Forelimb muscle (tissue), 1 donor: ENCODE measurements around the gene TP53TG5. TPM values are rescaled to one million over a fixed set of nuclear protein-coding genes. Genes with fewer than 3 reads are reported as not detected.

Experiments used
- DNase-seq: peaks from one replicate; pipeline ENCODE4 v3.0.0-alpha.2; 2013; ENCODE audit warnings: low read depth
- polyA plus RNA-seq: library from polyadenylated mRNA; unstranded; fragments of 120-200 nt; gene quantifications from one replicate; pipeline ENCODE4 v1.2.1, GENCODE V29; 2013; ENCODE audit not compliant: insufficient read length

The TP53TG5 gene
- polyA plus RNA-seq, 1 donor: 0.68 TPM

- no peak for DNase-seq
Observed at GRCh38 chr20:45346291-45346718, 31.8 kb downstream of the TP53TG5 start.

GRCh38 chr20:45345104-45345936 lies 32.8 kb downstream of the TP53TG5 start:
- DNase-seq: no peak

- DNase-seq: no peak
Observed at GRCh38 chr20:45344168-45344860, 33.8 kb downstream of the TP53TG5 start.

- DNase-seq: no peak
Observed at GRCh38 chr20:45343532-45344167, 34.5 kb downstream of the TP53TG5 start.

GRCh38 chr20:45342855-45343531 lies 35.1 kb downstream of the TP53TG5 start:
- DNase-seq: no peak

GRCh38 chr20:45341939-45342854 lies 35.9 kb downstream of the TP53TG5 start:
- no peak for DNase-seq

GRCh38 chr20:45341579-45341938 lies 36.6 kb downstream of the TP53TG5 start:
- DNase-seq: no peak

GRCh38 chr20:45340951-45341350 lies 37.2 kb downstream of the TP53TG5 start:
- DNase-seq: no peak

GRCh38 chr20:45340236-45340847 lies 37.8 kb downstream of the TP53TG5 start:
- no peak for DNase-seq

- DNase-seq: no peak
Observed at GRCh38 chr20:45339799-45340198, 38.3 kb downstream of the TP53TG5 start.

- DNase-seq: no peak
Observed at GRCh38 chr20:45339084-45339483, 39.0 kb downstream of the TP53TG5 start.

- DNase-seq: no peak
Observed at GRCh38 chr20:45338121-45339030, 39.7 kb downstream of the TP53TG5 start.

- no peak for DNase-seq
Observed at GRCh38 chr20:45337367-45338120, 40.6 kb downstream of the TP53TG5 start.

GRCh38 chr20:45336530-45337366 lies 41.4 kb downstream of the TP53TG5 start:
- DNase-seq: no peak

GRCh38 chr20:45330476-45330875 lies 47.6 kb downstream of the TP53TG5 start:
- DNase-seq: no peak

GRCh38 chr20:45329497-45330319 lies 48.4 kb downstream of the TP53TG5 start:
- no peak for DNase-seq

- no peak for DNase-seq
Observed at GRCh38 chr20:45328451-45328850, 49.7 kb downstream of the TP53TG5 start.
